Lower leg skin (tissue), 3 donors: ENCODE results near the gene TKTL1.

ENCODE experiments used
- POLR2A ChIP-seq, 2 donors: fragments of 450-650 bp; IDR thresholded peaks; one replicate each; pipeline ENCODE4 v1.6.1; 2016 to 2017; ENCODE audit warnings: antibody characterized with exemption in 2 of 2, mild to moderate bottlenecking in 1 of 2, moderate library complexity in 1 of 2
- TF ChIP-seq, protein P1 (sequence below), 3 donors: fragments of 450-650 bp; IDR thresholded peaks; one replicate each; pipeline ENCODE4 v1.5.1; 2016; ENCODE audit warnings: antibody characterized with exemption in 3 of 3, mild to moderate bottlenecking in 3 of 3, moderate library complexity in 2 of 3

DNA sequence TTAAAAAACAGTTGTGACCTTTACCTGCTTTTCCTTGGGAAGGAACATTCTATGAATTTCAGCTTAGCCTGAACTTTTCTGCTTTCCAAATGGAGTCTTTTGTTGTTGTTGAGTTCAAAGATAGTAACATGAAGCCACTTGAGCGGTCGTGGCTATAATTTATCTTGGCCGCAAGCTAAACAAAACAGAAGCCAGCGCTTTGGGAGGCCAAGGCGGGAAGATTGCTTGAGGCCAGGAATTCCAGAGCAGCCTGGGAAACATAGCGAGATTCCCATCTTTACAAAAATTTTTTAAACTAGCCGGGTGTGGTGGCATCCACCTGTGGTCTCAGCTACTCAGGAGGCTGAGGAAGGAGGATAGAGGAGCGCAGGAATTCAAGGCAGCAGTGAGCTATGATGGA is 29.9 kb downstream of the TKTL1 start:
- TF ChIP-seq, protein P1, sequence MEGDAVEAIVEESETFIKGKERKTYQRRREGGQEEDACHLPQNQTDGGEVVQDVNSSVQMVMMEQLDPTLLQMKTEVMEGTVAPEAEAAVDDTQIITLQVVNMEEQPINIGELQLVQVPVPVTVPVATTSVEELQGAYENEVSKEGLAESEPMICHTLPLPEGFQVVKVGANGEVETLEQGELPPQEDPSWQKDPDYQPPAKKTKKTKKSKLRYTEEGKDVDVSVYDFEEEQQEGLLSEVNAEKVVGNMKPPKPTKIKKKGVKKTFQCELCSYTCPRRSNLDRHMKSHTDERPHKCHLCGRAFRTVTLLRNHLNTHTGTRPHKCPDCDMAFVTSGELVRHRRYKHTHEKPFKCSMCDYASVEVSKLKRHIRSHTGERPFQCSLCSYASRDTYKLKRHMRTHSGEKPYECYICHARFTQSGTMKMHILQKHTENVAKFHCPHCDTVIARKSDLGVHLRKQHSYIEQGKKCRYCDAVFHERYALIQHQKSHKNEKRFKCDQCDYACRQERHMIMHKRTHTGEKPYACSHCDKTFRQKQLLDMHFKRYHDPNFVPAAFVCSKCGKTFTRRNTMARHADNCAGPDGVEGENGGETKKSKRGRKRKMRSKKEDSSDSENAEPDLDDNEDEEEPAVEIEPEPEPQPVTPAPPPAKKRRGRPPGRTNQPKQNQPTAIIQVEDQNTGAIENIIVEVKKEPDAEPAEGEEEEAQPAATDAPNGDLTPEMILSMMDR (IDR thresholded peaks at IDR 0.05), result no peak
- no peak for TF ChIP-seq POLR2A (IDR thresholded peaks at IDR 0.05)
